Left lung (tissue), 10 donors: ENCODE results near the gene PDE4B. TPM values are rescaled to one million over a fixed set of nuclear protein-coding genes. Genes with fewer than 3 reads are reported as not detected.

Experiments used
- ATAC-seq: fragments of 200-7000 bp; cut with Tn5 transposase; one replicate; pipeline ENCODE4 v1.9.1; 2020; ENCODE audit warnings: moderate library complexity
- DNase-seq, 4 donors: peaks; one replicate each; pipeline ENCODE4 v3.0.0-alpha.2; 2013 to 2020
- H3K27ac ChIP-seq, 2 donors: fragments of 200-600 bp; sonication (generic) in 1 of 2; one replicate each; pipeline versions ENCODE4 v1.5.0 to v1.8.0; 2020 to 2021
- H3K27me3 ChIP-seq, 2 donors: fragments of 200-600 bp; sonication (generic) in 1 of 2; one replicate each; pipeline versions ENCODE4 v1.5.0 to v1.8.0; 2020 to 2021
- H3K36me3 ChIP-seq, 2 donors: fragments of 200-600 bp; sonication (generic) in 1 of 2; one replicate each; pipeline versions ENCODE4 v1.5.0 to v1.8.0; 2020 to 2021
- H3K4me1 ChIP-seq, 2 donors: fragments of 200-600 bp; one replicate each; pipeline ENCODE4 v1.8.0; 2021
- H3K4me3 ChIP-seq, 2 donors: fragments of 200-600 bp; sonication (generic) in 1 of 2; one replicate each; pipeline versions ENCODE4 v1.5.0 to v1.8.0; 2020 to 2021; ENCODE audit warnings: mild to moderate bottlenecking in 1 of 2
- H3K9me3 ChIP-seq, 2 donors: fragments of 200-600 bp; sonication (generic) in 1 of 2; one replicate each; pipeline versions ENCODE4 v1.5.0 to v1.8.0; 2020 to 2021
- CTCF ChIP-seq, 2 donors: fragments of 200-600 bp; sonication (generic) in 1 of 2; IDR thresholded peaks; one replicate each; pipeline versions ENCODE4 v1.5.0 to v1.8.0; 2021; ENCODE audit warnings: antibody characterized with exemption in 2 of 2
- intact Hi-C, 2 donors: fragments of 100-400 bp; cut with DNase I; formaldehyde crosslinking; loops; one replicate each; pipeline versions ENCODE4 v1.11.2 to v1.14.2; 2022
- polyA plus RNA-seq, 6 donors: library from polyadenylated mRNA; unstranded; fragments of 120-200 nt; gene quantifications; one replicate each; pipeline ENCODE4 v1.2.1, GENCODE V29; 2013; ENCODE audit not compliant: insufficient read length in 6 of 6
- total RNA-seq, 2 donors: library from RNA; stranded (reverse); fragmentation: NEBNext Ultra II Directional; extraction: Animal tissue kit (Norgen Biotek cat#: 25700); gene quantifications; one replicate each; pipeline ENCODE4 v1.2.1, GENCODE V29; 2021
- donor health status: DM: no; HTN: yes; CAD: no.
- donor health status: DM: no; HTN: no; CAD: no.

Gene PDE4B
- total and polyA plus RNA-seq, 8 donors, result 8.6 to 50.7 (median 19.2) TPM

- Histone ChIP-seq H3K27me3 (no peaks in the 10 kb centered on the region), H3K4me3 (no peak overlapping the region), H3K27ac (no peak overlapping the region), H3K9me3 (no peaks in the 10 kb centered on the region), H3K36me3 (no peaks in the 10 kb centered on the region), H3K4me1 (no peaks in the 10 kb centered on the region)
- intact Hi-C loops, result no loop called here
- no peak for DNase-seq
- no peak for ATAC-seq
- no peak for TF ChIP-seq CTCF (IDR thresholded peaks at IDR 0.05)
These were observed 351.0 kb downstream of the PDE4B start for GRCh38 chr1:66143651-66144050.

- Histone ChIP-seq H3K27me3 (no peaks in the 10 kb centered on the region), H3K4me1 (no peaks in the 10 kb centered on the region), H3K4me3 (no peak overlapping the region), H3K9me3 (no peaks in the 10 kb centered on the region), H3K27ac (no peak overlapping the region), H3K36me3 (no peaks in the 10 kb centered on the region)
- DNase-seq (no peak), ATAC-seq (no peak)
- no peak for TF ChIP-seq CTCF (IDR thresholded peaks at IDR 0.05)
- intact Hi-C loops, result no loop called here
These were observed 354.6 kb downstream of the PDE4B start for GRCh38 chr1:66147226-66147835.

GRCh38 chr1:66152034-66152433, 359.3 kb downstream of the PDE4B start:
- no peak for TF ChIP-seq CTCF (IDR thresholded peaks at IDR 0.05)
- ATAC-seq, result no peak

GRCh38 chr1:66154394-66154793, 361.7 kb downstream of the PDE4B start:
- TF ChIP-seq CTCF (IDR thresholded peaks at IDR 0.05), result no peak
- ATAC-seq (peak; percentile 42), DNase-seq (peak in 1 of 4 donors; percentile 7)
- Histone ChIP-seq H3K9me3 (no peaks in the 10 kb centered on the region), H3K36me3 (no peaks in the 10 kb centered on the region), H3K27me3 (no peaks in the 10 kb centered on the region), H3K27ac (no peak overlapping the region), H3K4me3 (no peak overlapping the region), H3K4me1 (no peaks in the 10 kb centered on the region)
- intact Hi-C loops, result no loop called here

More at GRCh38 chr1:66152034-66152433, 359.3 kb downstream of the PDE4B start:
- intact Hi-C loops, result no loop called here
- Histone ChIP-seq H3K36me3 (no peaks in the 10 kb centered on the region), H3K4me1 (no peaks in the 10 kb centered on the region), H3K27ac (no peak overlapping the region), H3K9me3 (no peaks in the 10 kb centered on the region), H3K27me3 (no peaks in the 10 kb centered on the region), H3K4me3 (no peak overlapping the region)
- DNase-seq, result no peak

- Histone ChIP-seq H3K36me3 (no peaks in the 10 kb centered on the region), H3K27me3 (no peaks in the 10 kb centered on the region), H3K9me3 (no peaks in the 10 kb centered on the region), H3K4me3 (no peak overlapping the region), H3K4me1 (no peaks in the 10 kb centered on the region), H3K27ac (no peak overlapping the region)
- intact Hi-C loops, result no loop called here
- DNase-seq (no peak), ATAC-seq (no peak)
- TF ChIP-seq CTCF (IDR thresholded peaks at IDR 0.05), result no peak
These were observed 363.4 kb downstream of the PDE4B start for GRCh38 chr1:66156144-66156543.
